OCI-LY1 (cell line): ENCODE measurements around the gene KRTAP10-2.

ENCODE experiments used
- H2AFZ ChIP-seq: fragments of 200-600 bp; sonication (generic), shearing (Covaris generic); 2 replicates; pipeline ENCODE4 v1.6.0; 2014; ENCODE audit warnings: antibody characterized with exemption, mild to moderate bottlenecking, low read length
- H3F3A ChIP-seq: fragments of 200-600 bp; sonication (generic), shearing (Covaris generic); 2 replicates; pipeline ENCODE4 v1.6.0; 2014; ENCODE audit warnings: mild to moderate bottlenecking, antibody characterized with exemption, low read length, moderate library complexity; ENCODE audit not compliant: insufficient read depth
- H3K27ac ChIP-seq: fragments of 200-600 bp; sonication (generic); 2 replicates; pipeline ENCODE4 v1.5.1; 2014; ENCODE audit warnings: low read length, mixed run types, mild to moderate bottlenecking, low read depth; ENCODE audit not compliant: poor library complexity, severe bottlenecking
- H3K27me3 ChIP-seq: fragments of 200-600 bp; sonication (generic); 2 replicates; pipeline ENCODE4 v1.6.0; 2014; ENCODE audit warnings: antibody characterized with exemption, mild to moderate bottlenecking, low read length, moderate library complexity; ENCODE audit not compliant: insufficient read depth
- H3K36me3 ChIP-seq: fragments of 200-600 bp; sonication (generic); 2 replicates; pipeline ENCODE4 v1.6.1; 2014; ENCODE audit warnings: mild to moderate bottlenecking, antibody characterized with exemption, low read length, moderate library complexity, mixed read lengths; ENCODE audit not compliant: insufficient read depth
- H3K4me1 ChIP-seq: fragments of 200-600 bp; sonication (generic); 2 replicates; pipeline ENCODE4 v1.5.1; 2014; ENCODE audit warnings: mild to moderate bottlenecking, low read length, moderate library complexity; ENCODE audit not compliant: insufficient read depth, severe bottlenecking
- H3K4me2 ChIP-seq: fragments of 200-600 bp; sonication (generic), shearing (Covaris generic); 2 replicates; pipeline ENCODE4 v1.6.1; 2014; ENCODE audit warnings: low read length
- H3K4me3 ChIP-seq: fragments of 200-600 bp; sonication (generic); 2 replicates; pipeline ENCODE4 v1.5.1; 2014; ENCODE audit warnings: low read length, low read depth, mild to moderate bottlenecking, mixed read lengths; ENCODE audit not compliant: poor library complexity, severe bottlenecking
- H3K79me2 ChIP-seq: fragments of 200-600 bp; shearing (Covaris generic); 2 replicates; pipeline ENCODE4 v1.6.1; 2016; ENCODE audit warnings: mixed run types, low read length, mixed read lengths; ENCODE audit not compliant: insufficient read depth
- H3K9ac ChIP-seq: fragments of 200-600 bp; sonication (generic), shearing (Covaris generic); 2 replicates; pipeline ENCODE4 v1.6.1; 2014; ENCODE audit warnings: mild to moderate bottlenecking, low read length, mixed read lengths
- H3K9me2 ChIP-seq: fragments of 200-600 bp; sonication (generic), shearing (Covaris generic); 2 replicates; pipeline ENCODE4 v1.6.1; 2014; ENCODE audit warnings: low read depth, mild to moderate bottlenecking, low read length, mixed read lengths
- H3K9me3 ChIP-seq: fragments of 200-600 bp; shearing (Covaris generic); 2 replicates; pipeline ENCODE4 v1.6.1; 2014; ENCODE audit warnings: low read length, mixed read lengths
- H4K20me1 ChIP-seq: fragments of 200-600 bp; sonication (generic), shearing (Covaris generic); 2 replicates; pipeline ENCODE4 v1.6.0; 2016; ENCODE audit warnings: mild to moderate bottlenecking, low read length; ENCODE audit not compliant: insufficient read depth
- EZH2 ChIP-seq: fragments of 200-600 bp; sonication (generic), shearing (Covaris generic); IDR thresholded peaks from 2 replicates; pipeline ENCODE4 v1.8.0; 2017; ENCODE audit warnings: borderline replicate concordance, mixed run types, mild to moderate bottlenecking, antibody characterized with exemption, low read length, moderate library complexity, mixed read lengths
- TF ChIP-seq, protein P1 (sequence below): fragments of 200-600 bp; sonication (generic), shearing (Covaris generic); IDR thresholded peaks from 2 replicates; pipeline ENCODE4 v1.5.1; 2017; ENCODE audit warnings: mild to moderate bottlenecking, antibody characterized with exemption, low read length, moderate library complexity, mixed read lengths

The KRTAP10-2 gene

DNA sequence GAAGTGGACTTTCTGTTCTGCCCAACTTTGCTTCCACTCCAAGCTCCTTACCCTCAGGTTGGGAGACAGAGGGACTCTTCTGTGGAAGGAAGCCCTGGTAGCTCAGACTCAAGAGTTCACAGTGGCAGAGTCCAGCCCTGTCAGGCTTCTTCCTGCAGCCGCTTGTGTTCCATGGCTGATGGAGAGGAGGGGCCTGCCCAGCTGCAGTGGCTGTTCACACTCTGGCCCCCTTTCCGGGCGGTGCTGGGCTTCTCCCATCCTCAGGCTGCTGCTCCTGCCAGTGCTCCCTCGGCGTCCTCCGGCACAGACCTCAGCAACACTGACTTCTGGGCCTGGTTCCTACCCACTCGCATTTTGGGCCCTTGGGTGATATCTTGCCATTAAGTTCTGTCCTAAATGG lies 15.3 kb downstream of the KRTAP10-2 start:
- no peak overlapping the region for H3K4me3 ChIP-seq
- H2AFZ ChIP-seq, result no peak overlapping the region
- no peaks in the 10 kb centered on the region for H3K9me2 ChIP-seq
- H3K27me3 ChIP-seq, result no peaks in the 10 kb centered on the region
- H3K27ac ChIP-seq, result no peak overlapping the region
- no peaks in the 10 kb centered on the region for H3F3A ChIP-seq
- no peaks in the 10 kb centered on the region for H4K20me1 ChIP-seq
- no peak overlapping the region for H3K4me2 ChIP-seq
- no peaks in the 10 kb centered on the region for H3K36me3 ChIP-seq
- no peaks in the 10 kb centered on the region for H3K4me1 ChIP-seq
- H3K9me3 ChIP-seq, result no peaks in the 10 kb centered on the region
- H3K79me2 ChIP-seq, result no peaks in the 10 kb centered on the region
- TF ChIP-seq, protein P1, sequence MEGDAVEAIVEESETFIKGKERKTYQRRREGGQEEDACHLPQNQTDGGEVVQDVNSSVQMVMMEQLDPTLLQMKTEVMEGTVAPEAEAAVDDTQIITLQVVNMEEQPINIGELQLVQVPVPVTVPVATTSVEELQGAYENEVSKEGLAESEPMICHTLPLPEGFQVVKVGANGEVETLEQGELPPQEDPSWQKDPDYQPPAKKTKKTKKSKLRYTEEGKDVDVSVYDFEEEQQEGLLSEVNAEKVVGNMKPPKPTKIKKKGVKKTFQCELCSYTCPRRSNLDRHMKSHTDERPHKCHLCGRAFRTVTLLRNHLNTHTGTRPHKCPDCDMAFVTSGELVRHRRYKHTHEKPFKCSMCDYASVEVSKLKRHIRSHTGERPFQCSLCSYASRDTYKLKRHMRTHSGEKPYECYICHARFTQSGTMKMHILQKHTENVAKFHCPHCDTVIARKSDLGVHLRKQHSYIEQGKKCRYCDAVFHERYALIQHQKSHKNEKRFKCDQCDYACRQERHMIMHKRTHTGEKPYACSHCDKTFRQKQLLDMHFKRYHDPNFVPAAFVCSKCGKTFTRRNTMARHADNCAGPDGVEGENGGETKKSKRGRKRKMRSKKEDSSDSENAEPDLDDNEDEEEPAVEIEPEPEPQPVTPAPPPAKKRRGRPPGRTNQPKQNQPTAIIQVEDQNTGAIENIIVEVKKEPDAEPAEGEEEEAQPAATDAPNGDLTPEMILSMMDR, result no peak
- TF ChIP-seq EZH2, result no peak
- H3K9ac ChIP-seq, result no peak overlapping the region

DNA sequence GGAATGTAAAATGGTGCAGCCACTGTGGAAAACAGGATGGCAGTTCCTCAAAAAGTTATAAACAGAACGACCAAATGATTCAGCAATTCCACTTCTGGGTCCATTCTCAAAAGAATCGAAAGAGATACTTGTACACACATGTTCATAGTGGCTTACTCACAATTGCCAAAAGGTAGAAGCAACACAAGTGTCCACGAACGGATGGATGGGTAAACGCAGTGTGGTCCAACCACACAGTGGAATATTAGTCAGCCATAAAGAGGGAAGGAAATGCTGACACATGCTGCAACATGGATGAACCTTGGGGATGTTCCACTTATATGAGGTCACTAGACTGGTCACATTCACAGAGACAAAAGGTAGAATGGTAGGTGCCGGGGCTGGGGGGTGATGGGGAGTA lies 16.6 kb downstream of the KRTAP10-2 start:
- no peaks in the 10 kb centered on the region for H3K27me3 ChIP-seq
- H3K79me2 ChIP-seq, result no peaks in the 10 kb centered on the region
- H3K9me3 ChIP-seq, result no peaks in the 10 kb centered on the region
- H4K20me1 ChIP-seq, result no peaks in the 10 kb centered on the region
- H2AFZ ChIP-seq, result no peak overlapping the region
- no peaks in the 10 kb centered on the region for H3K9me2 ChIP-seq
- H3K27ac ChIP-seq, result no peak overlapping the region
- TF ChIP-seq EZH2, result no peak
- no peaks in the 10 kb centered on the region for H3F3A ChIP-seq
- H3K4me3 ChIP-seq, result no peak overlapping the region
- H3K4me2 ChIP-seq, result no peak overlapping the region
- no peaks in the 10 kb centered on the region for H3K4me1 ChIP-seq
- no peak overlapping the region for H3K9ac ChIP-seq
- H3K36me3 ChIP-seq, result no peaks in the 10 kb centered on the region

- no peaks in the 10 kb centered on the region for H3K9me2 ChIP-seq
- H3K4me1 ChIP-seq, result no peaks in the 10 kb centered on the region
- no peaks in the 10 kb centered on the region for H3F3A ChIP-seq
- H3K4me3 ChIP-seq, result no peak overlapping the region
- no peaks in the 10 kb centered on the region for H3K27me3 ChIP-seq
- no peak overlapping the region for H2AFZ ChIP-seq
- H3K79me2 ChIP-seq, result no peaks in the 10 kb centered on the region
- no peak overlapping the region for H3K9ac ChIP-seq
- no peaks in the 10 kb centered on the region for H4K20me1 ChIP-seq
- H3K9me3 ChIP-seq, result no peaks in the 10 kb centered on the region
- no peaks in the 10 kb centered on the region for H3K36me3 ChIP-seq
- H3K4me2 ChIP-seq, result no peak overlapping the region
- H3K27ac ChIP-seq, result no peak overlapping the region
- TF ChIP-seq, protein P1, result no peak
- TF ChIP-seq EZH2, result no peak
These were observed 17.2 kb downstream of the KRTAP10-2 start for GRCh38 chr21:44533891-44534627.
